ENCODE data around the gene PTN.

GRCh38 chr7:137388916-137389315, 45.4 kb upstream of the PTN start:
- TF ChIP-seq, protein P1, sequence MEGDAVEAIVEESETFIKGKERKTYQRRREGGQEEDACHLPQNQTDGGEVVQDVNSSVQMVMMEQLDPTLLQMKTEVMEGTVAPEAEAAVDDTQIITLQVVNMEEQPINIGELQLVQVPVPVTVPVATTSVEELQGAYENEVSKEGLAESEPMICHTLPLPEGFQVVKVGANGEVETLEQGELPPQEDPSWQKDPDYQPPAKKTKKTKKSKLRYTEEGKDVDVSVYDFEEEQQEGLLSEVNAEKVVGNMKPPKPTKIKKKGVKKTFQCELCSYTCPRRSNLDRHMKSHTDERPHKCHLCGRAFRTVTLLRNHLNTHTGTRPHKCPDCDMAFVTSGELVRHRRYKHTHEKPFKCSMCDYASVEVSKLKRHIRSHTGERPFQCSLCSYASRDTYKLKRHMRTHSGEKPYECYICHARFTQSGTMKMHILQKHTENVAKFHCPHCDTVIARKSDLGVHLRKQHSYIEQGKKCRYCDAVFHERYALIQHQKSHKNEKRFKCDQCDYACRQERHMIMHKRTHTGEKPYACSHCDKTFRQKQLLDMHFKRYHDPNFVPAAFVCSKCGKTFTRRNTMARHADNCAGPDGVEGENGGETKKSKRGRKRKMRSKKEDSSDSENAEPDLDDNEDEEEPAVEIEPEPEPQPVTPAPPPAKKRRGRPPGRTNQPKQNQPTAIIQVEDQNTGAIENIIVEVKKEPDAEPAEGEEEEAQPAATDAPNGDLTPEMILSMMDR (IDR thresholded peaks at IDR 0.05): no peak
- TF ChIP-seq POLR2A (IDR thresholded peaks at IDR 0.05): no peak

All from uterus (tissue), 2 donors.